ENCODE results near the gene HM13. TPM values are rescaled to one million over a fixed set of nuclear protein-coding genes. Genes with fewer than 3 reads are reported as not detected.

HM13 gene
- total and polyA plus RNA-seq, 2 of the 13 experiments (the other 11 are each of a cell fraction or from before 2014, with no cell fraction given): 118 to 243 TPM

DNA sequence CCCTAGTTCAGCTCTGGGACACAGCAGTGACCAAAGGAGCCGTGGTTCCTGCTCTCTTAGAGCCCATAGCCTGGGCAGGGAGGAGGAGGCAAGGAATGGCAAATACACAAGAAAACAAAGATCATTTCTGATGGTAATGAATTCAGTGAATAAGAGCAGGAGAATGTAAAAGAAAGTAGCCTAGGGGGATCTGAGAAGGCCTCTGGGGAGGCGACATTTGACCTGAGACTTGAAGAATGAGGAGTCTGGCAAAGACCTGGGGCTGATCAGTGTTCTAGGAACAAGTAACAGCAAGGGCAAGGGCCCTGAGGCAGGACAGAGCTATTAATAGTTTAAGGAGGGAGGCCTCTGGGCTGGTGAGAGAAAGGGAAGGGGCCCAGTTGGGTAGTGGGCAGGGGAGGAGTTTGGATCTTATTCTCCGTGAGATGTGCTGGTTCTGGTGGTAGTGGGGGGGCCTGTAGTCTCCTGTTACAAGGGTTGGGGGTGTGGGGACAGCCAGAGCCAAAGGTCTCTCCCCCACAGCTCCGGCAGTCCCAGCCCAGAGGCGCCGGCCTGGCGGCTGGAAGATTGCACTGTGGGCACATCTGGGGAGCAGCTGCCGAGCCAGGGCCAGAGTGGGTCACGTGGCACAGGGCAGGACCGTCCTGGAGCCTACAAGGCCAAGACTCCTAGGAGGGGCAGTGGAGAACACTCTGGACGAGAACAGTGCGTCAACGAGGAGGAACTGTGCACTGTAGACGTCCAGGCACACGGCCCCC lies 81.6 kb downstream of the HM13 start (continued):
- TF ChIP-seq TBX2 (CRISPR knock-in tag; IDR thresholded peaks at IDR 0.05; ENCODE audit: borderline replicate concordance): peak; percentile 52
- peak; percentile 77 for TF ChIP-seq ERF (CRISPR knock-in tag; IDR thresholded peaks at IDR 0.05)
- TF ChIP-seq ZNF670 (CRISPR knock-in tag; IDR thresholded peaks at IDR 0.05; ENCODE audit: borderline replicate concordance): no peak
- TF ChIP-seq STAT5B (CRISPR knock-in tag; IDR thresholded peaks at IDR 0.05): no peak
- TF ChIP-seq PITX1 (CRISPR knock-in tag; IDR thresholded peaks at IDR 0.05): no peak; the same call in 1 of the 2 replicates
- TF ChIP-seq, protein P1, sequence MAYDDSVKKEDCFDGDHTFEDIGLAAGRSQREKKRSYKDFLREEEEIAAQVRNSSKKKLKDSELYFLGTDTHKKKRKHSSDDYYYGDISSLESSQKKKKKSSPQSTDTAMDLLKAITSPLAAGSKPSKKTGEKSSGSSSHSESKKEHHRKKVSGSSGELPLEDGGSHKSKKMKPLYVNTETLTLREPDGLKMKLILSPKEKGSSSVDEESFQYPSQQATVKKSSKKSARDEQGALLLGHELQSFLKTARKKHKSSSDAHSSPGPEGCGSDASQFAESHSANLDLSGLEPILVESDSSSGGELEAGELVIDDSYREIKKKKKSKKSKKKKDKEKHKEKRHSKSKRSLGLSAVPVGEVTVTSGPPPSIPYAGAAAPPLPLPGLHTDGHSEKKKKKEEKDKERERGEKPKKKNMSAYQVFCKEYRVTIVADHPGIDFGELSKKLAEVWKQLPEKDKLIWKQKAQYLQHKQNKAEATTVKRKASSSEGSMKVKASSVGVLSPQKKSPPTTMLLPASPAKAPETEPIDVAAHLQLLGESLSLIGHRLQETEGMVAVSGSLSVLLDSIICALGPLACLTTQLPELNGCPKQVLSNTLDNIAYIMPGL (CRISPR knock-in tag; IDR thresholded peaks at IDR 0.05; ENCODE audit: borderline replicate concordance in 1 of 2, low read depth in 1 of 2): peak; percentile 39 to 64; a peak in 2 of 4 replicates
- TF ChIP-seq ZNF839 (CRISPR knock-in tag; IDR thresholded peaks at IDR 0.05; ENCODE audit: borderline replicate concordance): 0 out of 2 replicates have a peak, but pooled peaks have one; percentile 78
- peak; percentile 68 for TF ChIP-seq DMAP1 (CRISPR knock-in tag; IDR thresholded peaks at IDR 0.05)
- TF ChIP-seq ZNF879 (CRISPR knock-in tag; IDR thresholded peaks at IDR 0.05): no peak
- peak; percentile 41; the same call in 1 of the 2 replicates for TF ChIP-seq RARA (CRISPR knock-in tag; IDR thresholded peaks at IDR 0.05)
- TF ChIP-seq PRDM15 (CRISPR knock-in tag; IDR thresholded peaks at IDR 0.05): no peak
- TF ChIP-seq SIX4 (CRISPR knock-in tag; IDR thresholded peaks at IDR 0.05): peak; percentile 86
- no peak; the same call in 1 of the 2 replicates for TF ChIP-seq ZNF615 (CRISPR knock-in tag; IDR thresholded peaks at IDR 0.05; ENCODE audit: borderline replicate concordance)
- TF ChIP-seq ZNF407 (CRISPR knock-in tag; IDR thresholded peaks at IDR 0.05; ENCODE audit: not compliant biosample characterization): no peak
- no peak for TF ChIP-seq ZNF383 (CRISPR knock-in tag; IDR thresholded peaks at IDR 0.05; ENCODE audit: borderline replicate concordance)

Data from HepG2 (cell line).